AG04450 (cell line): Measurements from ENCODE around the gene NME2. TPM values are rescaled to one million over a fixed set of nuclear protein-coding genes. Genes with fewer than 3 reads are reported as not detected.
A peak's percentile ranks its signal among the peaks of the same experiment; 100 is the strongest.

Experiments used
- CTCF ChIA-PET: fragments of 300-600, 350-600 bp; formaldehyde crosslinking; extraction: SDS; loops from one replicate; lab custom pipeline; 2022; ENCODE audit warnings: antibody characterized with exemption, inconsistent platforms; lab: Charles Lee
- POLR2A ChIA-PET: fragments of 350-600 bp; formaldehyde crosslinking; extraction: SDS; loops from one replicate; lab custom pipeline; 2021; ENCODE audit warnings: antibody characterized with exemption, inconsistent platforms; lab: Yijun Ruan, JAX
- DNase-seq: peaks from one replicate; pipeline ENCODE4 v3.0.0-alpha.2; 2011; ENCODE audit warnings: low read depth, low spot score
- H3K27ac ChIP-seq: one replicate; pipeline ENCODE4 v1.5.1; 2012; ENCODE audit warnings: low read depth, low read length, control low read depth
- H3K27me3 ChIP-seq: one replicate; pipeline ENCODE4 v1.6.0; 2012; ENCODE audit warnings: low read length; ENCODE audit not compliant: control insufficient read depth, insufficient read depth
- H3K4me3 ChIP-seq: 2 replicates; pipeline ENCODE4 v1.5.1; 2011; ENCODE audit warnings: mild to moderate bottlenecking, low read depth, low read length, control low read depth
- H3K9me3 ChIP-seq: 2 replicates; pipeline ENCODE4 v1.5.1; 2012; ENCODE audit warnings: low read length; ENCODE audit not compliant: control insufficient read depth, insufficient read depth
- polyA plus RNA-seq: library from polyadenylated mRNA; depleted of rRNA; stranded (reverse); fragments of >200 nt; gene quantifications from 2 replicates; pipeline ENCODE4 v1.2.3, GENCODE V29; 2011
- TF ChIP-seq, protein P1 (sequence below): IDR thresholded peaks from 2 replicates; pipeline ENCODE4 v1.5.1; 2011; ENCODE audit warnings: low read depth, low read length, control low read depth, inconsistent platforms

Gene NME2
- polyA plus RNA-seq, 1 experiment: 823 TPM

DNA sequence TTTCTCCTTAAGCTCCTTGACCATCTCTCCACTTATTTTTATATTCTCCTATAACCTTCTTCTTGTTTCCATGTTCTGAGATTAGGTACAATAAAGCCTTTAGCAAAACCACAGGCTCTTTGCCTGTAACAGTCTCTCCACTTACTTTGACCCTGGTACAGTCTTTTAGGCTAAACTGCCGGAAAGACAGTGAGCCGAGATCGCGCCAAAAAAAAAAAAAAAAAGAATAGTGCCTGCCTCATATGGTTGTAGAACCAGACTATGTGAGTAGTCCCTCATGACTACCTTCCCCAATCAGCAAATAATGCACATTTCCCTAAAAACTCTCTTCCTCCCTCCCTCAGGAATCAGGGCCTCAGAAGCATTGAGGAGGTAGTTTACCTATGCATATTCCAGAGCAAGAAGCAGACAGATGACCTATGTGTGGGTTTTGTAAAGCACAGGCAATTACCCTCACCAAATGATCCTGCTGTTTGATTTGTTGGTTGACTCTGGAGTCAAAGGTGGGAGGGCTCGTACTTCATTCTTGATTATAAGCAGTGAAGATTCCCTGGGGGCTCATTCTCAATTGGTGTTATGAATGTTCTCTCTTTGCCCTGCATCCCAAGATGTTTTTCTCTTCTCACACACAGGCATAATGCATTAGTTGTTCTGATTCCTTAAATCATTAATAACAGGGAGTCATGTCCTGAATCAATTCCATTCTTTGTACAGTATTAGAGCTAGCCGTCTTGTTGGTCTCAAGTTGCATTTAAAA lies 21.8 kb upstream of the NME2 start:
- no peak overlapping the region for H3K4me3 ChIP-seq
- H3K27ac ChIP-seq: no peak overlapping the region
- TF ChIP-seq, protein P1, sequence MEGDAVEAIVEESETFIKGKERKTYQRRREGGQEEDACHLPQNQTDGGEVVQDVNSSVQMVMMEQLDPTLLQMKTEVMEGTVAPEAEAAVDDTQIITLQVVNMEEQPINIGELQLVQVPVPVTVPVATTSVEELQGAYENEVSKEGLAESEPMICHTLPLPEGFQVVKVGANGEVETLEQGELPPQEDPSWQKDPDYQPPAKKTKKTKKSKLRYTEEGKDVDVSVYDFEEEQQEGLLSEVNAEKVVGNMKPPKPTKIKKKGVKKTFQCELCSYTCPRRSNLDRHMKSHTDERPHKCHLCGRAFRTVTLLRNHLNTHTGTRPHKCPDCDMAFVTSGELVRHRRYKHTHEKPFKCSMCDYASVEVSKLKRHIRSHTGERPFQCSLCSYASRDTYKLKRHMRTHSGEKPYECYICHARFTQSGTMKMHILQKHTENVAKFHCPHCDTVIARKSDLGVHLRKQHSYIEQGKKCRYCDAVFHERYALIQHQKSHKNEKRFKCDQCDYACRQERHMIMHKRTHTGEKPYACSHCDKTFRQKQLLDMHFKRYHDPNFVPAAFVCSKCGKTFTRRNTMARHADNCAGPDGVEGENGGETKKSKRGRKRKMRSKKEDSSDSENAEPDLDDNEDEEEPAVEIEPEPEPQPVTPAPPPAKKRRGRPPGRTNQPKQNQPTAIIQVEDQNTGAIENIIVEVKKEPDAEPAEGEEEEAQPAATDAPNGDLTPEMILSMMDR: no peak
- ChIA-PET POLR2A (no interaction called here), CTCF (no interaction called here)
- no peaks in the 10 kb centered on the region for H3K9me3 ChIP-seq
- no peak for DNase-seq
- no peaks in the 10 kb centered on the region for H3K27me3 ChIP-seq

GRCh38 chr17:51147650-51148049 lies 18.6 kb upstream of the NME2 start:
- POLR2A ChIA-PET: interaction anchor here (0.8 kb wide), 1 partner anchor 143 kb away, joined by 3 read pairs; no protein-coding TSS in a partner anchor
- TF ChIP-seq, protein P1: no peak
- Histone ChIP-seq H3K27ac (no peak overlapping the region), H3K27me3 (no peaks in the 10 kb centered on the region), H3K9me3 (no peaks in the 10 kb centered on the region; the same call in 1 of the 2 replicates), H3K4me3 (no peak overlapping the region)
- no peak for DNase-seq
- CTCF ChIA-PET: interaction anchor here (7.4 kb wide), 1 partner anchor 145 kb away, joined by 204 read pairs; no protein-coding TSS in a partner anchor

DNA sequence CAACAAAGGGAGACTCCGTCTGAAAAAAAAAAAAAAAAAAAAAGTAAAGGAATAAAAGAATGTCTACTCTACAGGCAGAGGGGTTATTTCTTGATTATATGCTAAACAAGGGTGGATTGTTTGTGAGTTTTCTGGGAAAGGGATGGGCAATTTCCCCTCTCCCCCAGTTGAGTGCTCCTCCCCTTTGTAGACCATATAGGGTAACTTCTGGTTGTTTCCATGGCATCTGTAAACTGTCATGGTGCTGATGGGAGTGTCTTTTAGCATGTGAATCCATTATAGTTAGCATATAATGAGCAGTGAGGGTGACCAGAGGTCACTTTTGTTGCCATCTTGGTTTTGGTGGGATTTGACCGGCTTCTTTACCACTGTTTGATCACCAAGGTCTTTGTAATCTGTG lies 17.0 kb upstream of the NME2 start:
- Histone ChIP-seq H3K9me3 (no peaks in the 10 kb centered on the region; the same call in 1 of the 2 replicates), H3K4me3 (no peak overlapping the region), H3K27me3 (no peaks in the 10 kb centered on the region), H3K27ac (no peak overlapping the region)
- CTCF ChIA-PET: interaction anchor here (7.4 kb wide), 1 partner anchor 147 kb away, joined by 204 read pairs; no protein-coding TSS in a partner anchor
- TF ChIP-seq, protein P1: no peak
- POLR2A ChIA-PET: interaction anchor here (0.6 kb wide), 2 partner anchors 9 to 61 kb away, joined by 3 read pairs; no protein-coding TSS in a partner anchor
- no peak for DNase-seq

DNA sequence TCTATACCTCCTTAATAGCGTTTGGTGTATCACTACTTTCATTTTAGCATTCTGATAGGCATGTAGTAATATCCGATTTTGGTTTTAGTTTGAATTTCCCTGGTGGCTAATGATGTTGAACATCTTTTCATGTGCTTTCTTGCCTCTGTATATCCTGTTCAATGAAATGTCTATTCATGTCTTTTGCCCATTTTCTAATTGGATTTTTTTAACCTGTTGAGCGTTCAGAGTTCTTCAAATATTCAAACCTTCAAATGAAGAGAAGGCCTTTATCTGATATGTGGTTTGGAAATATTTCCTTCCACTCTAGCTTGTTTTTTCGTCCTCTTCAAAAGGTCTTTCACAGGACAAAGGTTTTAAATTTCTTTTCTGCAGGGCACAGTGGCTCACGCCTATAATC lies 15.3 kb upstream of the NME2 start:
- Histone ChIP-seq H3K4me3 (no peak overlapping the region), H3K27me3 (no peaks in the 10 kb centered on the region), H3K27ac (no peak overlapping the region), H3K9me3 (no peaks in the 10 kb centered on the region; the same call in 1 of the 2 replicates)
- ChIA-PET CTCF (interaction anchor here (0.6 to 7.4 kb wide), 2 partner anchors 149 to 297 kb away, joined by 3 to 204 read pairs; no protein-coding TSS in a partner anchor), POLR2A (no interaction called here)
- DNase-seq: no peak
- TF ChIP-seq, protein P1: no peak

- POLR2A ChIA-PET: interaction anchor here (0.8 to 1.0 kb wide), 4 partner anchors 13 to 208 kb away, joined by 3 to 10 read pairs (median 4); partner anchors contain the start of genes NME2 and SPAG9
- no peak for DNase-seq
- H3K4me3 ChIP-seq: peak overlapping the region; percentile 46
These were observed 13.4 kb upstream of the NME2 start for GRCh38 chr17:51152766-51153209.

More at GRCh38 chr17:51152766-51153209, 13.4 kb upstream of the NME2 start:
- TF ChIP-seq, protein P1: no peak
- no peaks in the 10 kb centered on the region for H3K27me3 ChIP-seq
- CTCF ChIA-PET: interaction anchor here (0.7 to 7.4 kb wide), 23 partner anchors 9 to 300 kb away, joined by 3 to 204 read pairs (median 4); partner anchors contain the start of gene SPAG9
- no peaks in the 10 kb centered on the region; the same call in 1 of the 2 replicates for H3K9me3 ChIP-seq
- peak overlapping the region; percentile 61 for H3K27ac ChIP-seq
